ENCODE data around the gene GRIK3.
"Not testable (repeated sequence)": the region's sequence is repeated elsewhere in the genome, so short reads cannot be mapped to it uniquely, and the experiment has no call there.

GRIK3 gene

GRCh38 chr1:36900128-36900527 lies 134.2 kb downstream of the GRIK3 start:
- no peak for DNase-seq

GRCh38 chr1:36897813-36898212 lies 136.5 kb downstream of the GRIK3 start:
- DNase-seq: not testable (repeated sequence)

- DNase-seq: no peak
Measured at GRCh38 chr1:36894824-36895223, 139.5 kb downstream of the GRIK3 start.

- no peak for DNase-seq
Measured at GRCh38 chr1:36890776-36891175, 143.5 kb downstream of the GRIK3 start.

GRCh38 chr1:36889478-36890226 lies 144.7 kb downstream of the GRIK3 start:
- no peak for DNase-seq

GRCh38 chr1:36888811-36889477 lies 145.4 kb downstream of the GRIK3 start:
- DNase-seq: no peak

- DNase-seq: no peak
Measured at GRCh38 chr1:36885540-36886357, 148.6 kb downstream of the GRIK3 start.

GRCh38 chr1:36884801-36885200 lies 149.5 kb downstream of the GRIK3 start:
- DNase-seq: no peak

- no peak for DNase-seq
Measured at GRCh38 chr1:36884029-36884701, 150.2 kb downstream of the GRIK3 start.

- no peak for DNase-seq
Measured at GRCh38 chr1:36883315-36883949, 150.9 kb downstream of the GRIK3 start.

- DNase-seq: no peak
Measured at GRCh38 chr1:36882536-36883285, 151.6 kb downstream of the GRIK3 start.

- no peak for DNase-seq
Measured at GRCh38 chr1:36881541-36881940, 152.8 kb downstream of the GRIK3 start.

- DNase-seq: no peak
Measured at GRCh38 chr1:36881068-36881405, 153.3 kb downstream of the GRIK3 start.

GRCh38 chr1:36880155-36881067 lies 153.9 kb downstream of the GRIK3 start:
- no peak for DNase-seq

GRCh38 chr1:36879613-36880012 lies 154.7 kb downstream of the GRIK3 start:
- no peak for DNase-seq

- DNase-seq: no peak
Measured at GRCh38 chr1:36876990-36877389, 157.3 kb downstream of the GRIK3 start.

GRCh38 chr1:36874271-36875060 lies 159.8 kb downstream of the GRIK3 start:
- DNase-seq: no peak

GRCh38 chr1:36872858-36873257 lies 161.5 kb downstream of the GRIK3 start:
- no peak for DNase-seq

- no peak for DNase-seq
Measured at GRCh38 chr1:36872126-36872754, 162.1 kb downstream of the GRIK3 start.

Data from CD4-positive, alpha-beta T cell treated with Interferon alpha-2 for 1 hour (primary cell).